Uterus (tissue), 4 donors: ENCODE results near the gene CELF4. TPM values are rescaled to one million over a fixed set of nuclear protein-coding genes. Genes with fewer than 3 reads are reported as not detected.

Source experiments
- DNase-seq, 2 donors: peaks; one replicate each; pipeline ENCODE4 v3.0.0-alpha.2; 2019 to 2020
- H3K27ac ChIP-seq, 2 donors: fragments of 200-600 bp; sonication (generic); 1 replicate in 1 of 2; 2 replicates in 1 of 2; pipeline ENCODE4 v1.5.1; 2016 to 2018
- H3K27me3 ChIP-seq, 2 donors: fragments of 200-600 bp; sonication (generic); one replicate each; pipeline ENCODE4 v1.5.1; 2018 to 2019; ENCODE audit warnings: control low read depth in 1 of 2
- H3K36me3 ChIP-seq, 2 donors: fragments of 200-600 bp; sonication (generic); one replicate each; pipeline ENCODE4 v1.5.1; 2019; ENCODE audit warnings: control low read depth in 1 of 2
- H3K4me1 ChIP-seq, 2 donors: fragments of 200-600 bp; sonication (generic); one replicate each; pipeline ENCODE4 v1.5.1; 2018 to 2019; ENCODE audit warnings: control low read depth in 1 of 2
- H3K4me3 ChIP-seq, 2 donors: fragments of 200-600 bp; sonication (generic); 1 replicate in 1 of 2; 2 replicates in 1 of 2; pipeline ENCODE4 v1.5.1; 2018 to 2019; ENCODE audit warnings: mild to moderate bottlenecking in 1 of 2
- H3K9me3 ChIP-seq, 2 donors: fragments of 200-600 bp; sonication (generic); one replicate each; pipeline ENCODE4 v1.5.1; 2019; ENCODE audit warnings: control low read depth in 1 of 2
- POLR2A ChIP-seq, 2 donors: fragments of 450-650 bp; IDR thresholded peaks; one replicate each; pipeline ENCODE4 v1.6.1; 2016; ENCODE audit warnings: antibody characterized with exemption in 2 of 2, mild to moderate bottlenecking in 1 of 2, moderate library complexity in 1 of 2
- intact Hi-C: fragments of 100-400 bp; cut with DNase I; formaldehyde crosslinking; loops from one replicate; pipeline ENCODE4 v1.15.1; 2023; ENCODE audit warnings: low total_unique reads
- total RNA-seq, 4 donors: library from RNA; depleted of rRNA in 3 of 4; stranded (reverse); fragments of >200 nt in 3 of 4; gene quantifications; one replicate each; pipeline versions ENCODE4 v1.1.0 to v1.2.4, GENCODE V29; 2014 to 2023
- TF ChIP-seq, protein P1 (sequence below), 4 experiments: fragments of 200-600 bp in 2 of 4; fragments of 450-650 bp in 2 of 4; sonication (generic) in 2 of 4; IDR thresholded peaks; one replicate each; pipeline ENCODE4 v1.5.1; 2016 to 2019; ENCODE audit warnings: antibody characterized with exemption in 4 of 4, mild to moderate bottlenecking in 2 of 4, moderate library complexity in 1 of 4
- donor health status: DM: yes; HTN: yes; CAD: no.

Gene CELF4
- total RNA-seq, 4 donors from 2014 or later = 0.18 to 1.7 TPM; not detected in 2

DNA sequence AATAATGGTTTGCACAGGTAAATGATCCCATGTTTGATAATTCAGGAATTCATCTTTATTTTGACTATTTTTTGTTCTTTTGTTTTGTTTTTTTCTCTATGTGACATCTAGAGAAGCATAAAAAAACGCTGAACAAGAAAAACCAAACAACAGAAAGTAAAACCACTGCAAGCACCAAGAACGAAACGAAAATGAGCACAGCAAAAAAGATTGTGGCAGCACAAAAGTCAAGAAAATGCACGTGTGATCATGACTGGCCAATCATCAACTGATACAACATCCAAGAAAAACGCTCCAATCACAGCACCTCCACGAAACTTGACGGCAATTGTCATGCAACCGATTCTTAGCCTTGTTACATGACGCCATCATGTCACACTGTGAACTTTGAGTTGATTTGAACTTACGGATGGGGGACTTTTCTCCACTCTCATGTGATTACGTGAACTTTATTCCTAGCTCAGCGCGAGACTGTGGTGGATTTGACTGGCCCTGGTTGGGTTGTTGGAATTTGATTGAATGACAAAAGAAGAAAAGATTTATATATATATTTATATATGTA, 318.7 kb downstream of the CELF4 start:
- Histone ChIP-seq H3K4me3 (no peak overlapping the region), H3K9me3 (no peaks in the 10 kb centered on the region), H3K36me3 (no peaks in the 10 kb centered on the region), H3K27ac (no peak overlapping the region), H3K4me1 (no peaks in the 10 kb centered on the region), H3K27me3 (peaks cover 0 to 8% of the 10 kb centered on the region in 2 donors)
- no peak for DNase-seq
- intact Hi-C loops = no loop called here
- no peak for TF ChIP-seq POLR2A (IDR thresholded peaks at IDR 0.05)
- TF ChIP-seq, protein P1, sequence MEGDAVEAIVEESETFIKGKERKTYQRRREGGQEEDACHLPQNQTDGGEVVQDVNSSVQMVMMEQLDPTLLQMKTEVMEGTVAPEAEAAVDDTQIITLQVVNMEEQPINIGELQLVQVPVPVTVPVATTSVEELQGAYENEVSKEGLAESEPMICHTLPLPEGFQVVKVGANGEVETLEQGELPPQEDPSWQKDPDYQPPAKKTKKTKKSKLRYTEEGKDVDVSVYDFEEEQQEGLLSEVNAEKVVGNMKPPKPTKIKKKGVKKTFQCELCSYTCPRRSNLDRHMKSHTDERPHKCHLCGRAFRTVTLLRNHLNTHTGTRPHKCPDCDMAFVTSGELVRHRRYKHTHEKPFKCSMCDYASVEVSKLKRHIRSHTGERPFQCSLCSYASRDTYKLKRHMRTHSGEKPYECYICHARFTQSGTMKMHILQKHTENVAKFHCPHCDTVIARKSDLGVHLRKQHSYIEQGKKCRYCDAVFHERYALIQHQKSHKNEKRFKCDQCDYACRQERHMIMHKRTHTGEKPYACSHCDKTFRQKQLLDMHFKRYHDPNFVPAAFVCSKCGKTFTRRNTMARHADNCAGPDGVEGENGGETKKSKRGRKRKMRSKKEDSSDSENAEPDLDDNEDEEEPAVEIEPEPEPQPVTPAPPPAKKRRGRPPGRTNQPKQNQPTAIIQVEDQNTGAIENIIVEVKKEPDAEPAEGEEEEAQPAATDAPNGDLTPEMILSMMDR (IDR thresholded peaks at IDR 0.05) = no peak

DNA sequence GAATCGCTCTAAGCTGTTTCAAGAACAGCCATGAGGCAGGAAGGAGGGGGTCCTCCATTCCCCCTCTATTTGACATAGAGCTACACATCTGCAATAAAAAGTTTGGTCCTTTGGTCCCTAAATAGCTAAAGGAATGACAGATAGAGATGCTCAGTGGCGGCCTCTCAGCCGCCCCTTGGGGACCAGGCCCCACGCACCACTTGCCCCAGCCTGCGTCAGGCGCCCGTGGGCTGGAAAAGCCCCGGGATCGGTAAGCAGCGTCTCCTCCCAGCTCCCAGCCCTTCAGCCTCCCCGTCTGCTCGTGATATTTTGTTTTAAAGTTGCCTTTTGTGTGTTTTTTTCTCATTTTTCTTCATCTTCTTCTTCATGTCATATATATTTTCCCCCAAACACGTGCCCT, 321.0 kb downstream of the CELF4 start:
- Histone ChIP-seq H3K36me3 (no peaks in the 10 kb centered on the region), H3K27ac (no peak overlapping the region), H3K27me3 (peaks cover 0 to 8% of the 10 kb centered on the region in 2 donors), H3K4me3 (no peak overlapping the region), H3K9me3 (no peaks in the 10 kb centered on the region), H3K4me1 (no peaks in the 10 kb centered on the region)
- DNase-seq = no peak
- intact Hi-C loops = no loop called here
- TF ChIP-seq, protein P1 (IDR thresholded peaks at IDR 0.05) = no peak
- no peak for TF ChIP-seq POLR2A (IDR thresholded peaks at IDR 0.05)

DNA sequence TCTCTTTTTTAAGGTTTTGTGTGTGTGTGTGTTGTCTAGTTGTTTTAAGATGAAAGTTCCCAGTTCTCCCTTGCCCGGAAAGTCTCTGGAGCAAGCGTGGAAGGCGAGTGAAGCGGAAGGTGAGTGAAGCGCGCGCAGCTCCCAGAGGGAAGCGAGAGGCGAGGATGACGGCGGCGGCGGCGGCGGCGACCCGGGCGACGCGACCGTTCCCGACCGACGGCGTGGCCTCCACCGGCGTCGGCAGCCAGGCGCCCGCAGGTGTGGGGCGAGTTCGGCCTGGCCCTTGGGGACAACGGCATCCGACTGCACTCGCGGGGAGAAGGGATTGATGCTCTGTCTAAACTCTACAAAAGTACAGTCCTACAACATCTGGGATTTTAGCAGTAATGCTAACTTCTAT, 321.9 kb downstream of the CELF4 start:
- Histone ChIP-seq H3K4me1 (no peaks in the 10 kb centered on the region), H3K36me3 (no peaks in the 10 kb centered on the region), H3K9me3 (no peaks in the 10 kb centered on the region), H3K27ac (no peak overlapping the region), H3K4me3 (no peak overlapping the region), H3K27me3 (peaks cover 0 to 8% of the 10 kb centered on the region in 2 donors)
- intact Hi-C loops = no loop called here
- TF ChIP-seq, protein P1 (IDR thresholded peaks at IDR 0.05) = no peak
- TF ChIP-seq POLR2A (IDR thresholded peaks at IDR 0.05) = no peak
- DNase-seq = no peak

DNA sequence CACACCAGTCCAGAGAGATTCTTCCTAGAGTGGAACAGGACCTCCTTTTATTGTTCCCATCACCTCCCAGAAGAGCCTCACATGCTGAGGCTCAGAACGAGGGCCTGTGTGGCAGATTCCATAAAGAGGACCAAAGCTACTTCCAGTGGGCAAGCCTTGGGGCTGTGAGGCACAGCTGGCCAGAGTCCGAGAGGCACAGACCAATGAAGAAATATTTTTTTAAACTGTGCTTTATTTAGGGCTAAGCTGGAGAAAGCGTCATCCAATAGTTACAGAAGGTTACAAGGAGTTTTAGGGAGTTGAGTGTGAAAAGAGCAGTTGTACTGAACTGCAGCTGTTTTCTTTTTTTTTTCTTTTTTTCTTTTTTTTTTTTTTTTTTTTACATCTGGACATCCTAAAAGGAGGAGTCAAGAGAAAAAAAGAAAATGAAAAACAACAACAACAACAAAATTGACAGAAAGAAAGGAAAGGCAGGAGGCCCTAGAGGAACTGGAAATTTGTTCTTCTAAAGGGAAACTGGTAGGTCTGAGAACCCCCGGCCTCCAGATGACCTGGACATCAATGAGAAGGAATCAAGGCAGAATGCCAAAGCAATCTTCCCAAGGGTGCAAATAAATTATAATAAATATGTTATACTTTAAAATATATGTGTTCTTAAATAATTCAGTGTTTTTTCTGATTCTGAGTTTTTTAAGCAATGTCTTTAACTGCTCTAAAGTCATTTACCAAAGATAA, 322.6 kb downstream of the CELF4 start:
- no peak for DNase-seq
- no peaks in the 10 kb centered on the region for H3K9me3 ChIP-seq
- H3K4me1 ChIP-seq = no peaks in the 10 kb centered on the region
- no peaks in the 10 kb centered on the region for H3K36me3 ChIP-seq
- no peak overlapping the region for H3K4me3 ChIP-seq
- intact Hi-C loops = no loop called here
- peaks cover 0 to 8% of the 10 kb centered on the region in 2 donors for H3K27me3 ChIP-seq
- no peak overlapping the region for H3K27ac ChIP-seq
- TF ChIP-seq, protein P1 (IDR thresholded peaks at IDR 0.05) = no peak
- no peak for TF ChIP-seq POLR2A (IDR thresholded peaks at IDR 0.05)

DNA sequence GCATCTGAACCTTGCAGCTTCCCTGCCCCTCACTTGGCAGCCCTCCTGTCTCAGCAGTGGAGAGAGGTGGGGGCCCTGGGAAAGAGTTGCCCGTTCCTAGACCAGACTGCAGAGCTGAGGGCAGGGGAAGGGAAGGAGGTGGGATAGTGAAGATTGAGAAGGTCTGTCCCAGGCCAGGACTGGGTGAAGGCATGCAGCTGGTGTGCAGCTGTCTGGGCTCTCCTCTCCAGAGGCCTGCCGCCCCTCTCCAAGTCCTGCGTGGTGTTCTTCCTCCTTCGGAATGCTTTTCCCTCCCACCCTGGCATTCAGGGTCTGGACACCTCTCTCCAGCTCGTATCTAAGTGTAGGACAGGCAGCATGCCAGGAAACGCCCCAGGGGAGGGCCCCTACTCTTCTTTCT, 323.5 kb downstream of the CELF4 start:
- Histone ChIP-seq H3K9me3 (no peaks in the 10 kb centered on the region), H3K4me1 (no peaks in the 10 kb centered on the region), H3K4me3 (no peak overlapping the region), H3K27ac (no peak overlapping the region), H3K36me3 (no peaks in the 10 kb centered on the region), H3K27me3 (peaks cover 0 to 8% of the 10 kb centered on the region in 2 donors)
- DNase-seq = no peak
- TF ChIP-seq, protein P1 (IDR thresholded peaks at IDR 0.05) = no peak
- no peak for TF ChIP-seq POLR2A (IDR thresholded peaks at IDR 0.05)
- intact Hi-C loops = no loop called here
